Gastrocnemius medialis (tissue), 4 donors: ENCODE measurements around the gene SH2D4B.

Experiments
- CTCF ChIP-seq, 5 experiments: fragments of 450-650 bp in 3 of 5; fragments of 200-600 bp in 2 of 5; sonication (generic) in 2 of 5; IDR thresholded peaks in 4 of 5; conservative IDR thresholded peaks in 1 of 5; 1 replicate in 4 of 5; 2 replicates in 1 of 5; pipeline ENCODE4 v1.5.1; 2016 to 2019; ENCODE audit warnings: antibody characterized with exemption in 5 of 5, mild to moderate bottlenecking in 3 of 5, moderate library complexity in 3 of 5
- POLR2A ChIP-seq, 2 donors: fragments of 450-650 bp; IDR thresholded peaks; one replicate each; pipeline ENCODE4 v1.6.1; 2017; ENCODE audit warnings: antibody characterized with exemption in 2 of 2, mild to moderate bottlenecking in 2 of 2, moderate library complexity in 2 of 2

DNA sequence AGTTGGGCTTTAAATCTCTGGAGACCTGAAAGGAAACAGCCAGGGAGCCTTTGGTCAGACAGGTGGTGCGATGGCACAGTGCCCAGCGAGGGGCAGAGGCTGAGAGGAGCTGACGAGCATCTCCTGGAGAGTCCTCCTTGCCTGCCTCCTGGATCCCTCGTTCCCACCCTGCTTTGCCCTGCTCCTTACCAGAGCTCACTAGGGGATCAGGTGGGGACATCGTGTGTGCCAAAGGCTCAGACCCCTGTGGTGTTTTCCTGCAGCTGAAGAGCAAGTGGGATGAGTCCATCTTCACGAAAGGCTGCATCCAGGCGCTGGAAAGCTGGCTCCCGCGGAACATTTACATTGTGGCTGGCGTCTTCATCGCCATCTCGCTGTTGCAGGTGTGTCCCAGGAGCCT lies 21.8 kb upstream of the SH2D4B start:
- TF ChIP-seq POLR2A (IDR thresholded peaks at IDR 0.05) (no peak), CTCF (IDR thresholded peaks at IDR 0.05 in 4 of 5, conservative IDR thresholded peaks at IDR 0.05 in 1 of 5) (no peak)
